H1 (cell line): Measurements from ENCODE around the gene CLDN2. TPM values are rescaled to one million over a fixed set of nuclear protein-coding genes. Genes with fewer than 3 reads are reported as not detected.

Experiments
- CTCF ChIA-PET: fragments of 300-600 bp; sonication (Branson Sonifier 250); formaldehyde crosslinking; loops from one replicate; lab custom pipeline; 2021; ENCODE audit not compliant: partially characterized antibody; lab: Charles Lee
- POLR2A ChIA-PET: fragments of 300-600 bp; sonication (Branson Sonifier 250); formaldehyde crosslinking; loops from one replicate; lab custom pipeline; 2021; ENCODE audit warnings: inconsistent platforms; ENCODE audit not compliant: partially characterized antibody; lab: Charles Lee
- DNase-seq, 2 experiments: peaks; one replicate each; pipeline versions ENCODE4 v3.0.0 to v3.0.0-alpha.2; 2010 to 2022; ENCODE audit warnings: low spot score in 2 of 2, low read depth in 1 of 2, mixed read lengths in 1 of 2
- FAIRE-seq: peaks from 2 replicates; lab custom pipeline; 2011; peaks lifted over from hg19 to GRCh38; lab: Jason Lieb, UNC
- H2AFZ ChIP-seq: 2 replicates; pipeline ENCODE4 v1.8.1; 2012; ENCODE audit warnings: low read length, inconsistent platforms
- H2AK5ac ChIP-seq: 2 replicates; pipeline ENCODE4 v1.6.1; 2013; ENCODE audit warnings: low read depth, low read length
- H2BK120ac ChIP-seq: replicated peaks from 2 replicates; pipeline ENCODE3; 2013; ENCODE audit warnings: low read depth, low read length, inconsistent platforms
- H2BK12ac ChIP-seq: 2 replicates; pipeline ENCODE4 v1.6.1; 2013; ENCODE audit warnings: low read depth, low read length
- H2BK15ac ChIP-seq: 2 replicates; pipeline ENCODE4 v1.6.1; 2013; ENCODE audit warnings: low read length
- H2BK20ac ChIP-seq: 2 replicates; pipeline ENCODE4 v1.6.1; 2013; ENCODE audit warnings: low read length
- H2BK5ac ChIP-seq: 2 replicates; pipeline ENCODE4 v1.6.1; 2013; ENCODE audit warnings: low read depth, low read length
- H3K14ac ChIP-seq: 2 replicates; pipeline ENCODE4 v1.6.1; 2013; ENCODE audit warnings: inconsistent platforms; ENCODE audit not compliant: insufficient read length
- H3K18ac ChIP-seq: 2 replicates; pipeline ENCODE4 v1.6.1; 2013; ENCODE audit warnings: low read length; ENCODE audit errors: extremely low read depth
- H3K23ac ChIP-seq: 2 replicates; pipeline ENCODE4 v1.6.1; 2013; ENCODE audit warnings: inconsistent platforms; ENCODE audit not compliant: insufficient read length
- H3K23me2 ChIP-seq: 2 replicates; pipeline ENCODE4 v1.6.1; 2013; ENCODE audit warnings: low read depth, low read length
- H3K27ac ChIP-seq: 2 replicates; pipeline ENCODE4 v1.6.1; 2011; ENCODE audit warnings: low read depth, low read length, inconsistent platforms
- H3K27me3 ChIP-seq, 4 experiments: replicated peaks in 1 of 4; 1 replicate in 1 of 4; 2 replicates in 3 of 4; pipeline versions ENCODE4 v1.6.1 to v1.8.1; 2011 to 2013; ENCODE audit warnings: low read length in 3 of 4, mild to moderate bottlenecking in 3 of 4, inconsistent platforms in 2 of 4, mixed read lengths in 2 of 4, moderate library complexity in 1 of 4; ENCODE audit not compliant: control insufficient read depth in 3 of 4, insufficient read depth in 3 of 4; ENCODE audit errors: extremely low read depth in 1 of 4
- H3K36me3 ChIP-seq, 4 experiments: 2 replicates each; pipeline versions ENCODE4 v1.6.1 to v1.8.1; 2011 to 2013; ENCODE audit warnings: mild to moderate bottlenecking in 4 of 4, low read length in 3 of 4, moderate library complexity in 2 of 4, control low read depth in 1 of 4, inconsistent platforms in 1 of 4; ENCODE audit not compliant: insufficient read depth in 4 of 4, control insufficient read depth in 2 of 4
- H3K4ac ChIP-seq: replicated peaks from 2 replicates; pipeline ENCODE3; 2013; ENCODE audit warnings: low read length, low read depth, mixed read lengths, inconsistent platforms; ENCODE audit not compliant: insufficient read length
- H3K4me1 ChIP-seq, 4 experiments: replicated peaks in 1 of 4; 1 replicate in 1 of 4; 2 replicates in 3 of 4; pipeline versions ENCODE4 v1.6.1 to v1.8.1; 2011 to 2013; ENCODE audit warnings: low read length in 3 of 4, inconsistent platforms in 2 of 4, mixed read lengths in 1 of 4; ENCODE audit not compliant: insufficient read depth in 4 of 4, control insufficient read depth in 3 of 4
- H3K4me2 ChIP-seq, 2 experiments: 2 replicates each; pipeline versions ENCODE4 v1.6.1 to v1.8.1; 2011 to 2013; ENCODE audit warnings: low read depth in 2 of 2, low read length in 2 of 2, control low read depth in 1 of 2, inconsistent platforms in 1 of 2, mild to moderate bottlenecking in 1 of 2; ENCODE audit not compliant: insufficient read depth in 1 of 2
- H3K4me3 ChIP-seq, 4 experiments: fragments of 200-600, 300-600 bp in 1 of 4; sonication (generic), shearing (Covaris generic), sonication (Bioruptor Twin) in 1 of 4; 2 replicates each; pipeline versions ENCODE4 v1.5.1 to v1.8.1; 2011 to 2016; ENCODE audit warnings: low read length in 4 of 4, low read depth in 3 of 4, control low read depth in 2 of 4, inconsistent platforms in 2 of 4, mild to moderate bottlenecking in 2 of 4, mixed read lengths in 1 of 4, moderate library complexity in 1 of 4; ENCODE audit not compliant: insufficient read depth in 2 of 4; ENCODE audit errors: extremely low read depth in 1 of 4
- H3K56ac ChIP-seq: replicated peaks from 2 replicates; pipeline ENCODE3; 2013; ENCODE audit warnings: low read depth, mild to moderate bottlenecking, mixed read lengths, low read length, inconsistent platforms; ENCODE audit not compliant: insufficient read length
- H3K79me1 ChIP-seq: 2 replicates; pipeline ENCODE4 v1.6.1; 2013; ENCODE audit warnings: low read depth, low read length, control low read depth
- H3K79me2 ChIP-seq, 2 experiments: 2 replicates each; pipeline versions ENCODE4 v1.6.1 to v1.8.1; 2012 to 2013; ENCODE audit warnings: low read length in 2 of 2, mild to moderate bottlenecking in 2 of 2, inconsistent platforms in 1 of 2; ENCODE audit not compliant: insufficient read depth in 2 of 2, control insufficient read depth in 1 of 2
- H3K9ac ChIP-seq, 4 experiments: replicated peaks in 1 of 4; 1 replicate in 1 of 4; 2 replicates in 3 of 4; pipeline versions ENCODE4 v1.6.1 to v1.8.1; 2011 to 2013; ENCODE audit warnings: low read depth in 3 of 4, low read length in 3 of 4, control low read depth in 2 of 4, mild to moderate bottlenecking in 2 of 4, moderate library complexity in 2 of 4, inconsistent platforms in 1 of 4; ENCODE audit errors: extremely low read depth in 1 of 4
- H3K9me3 ChIP-seq, 2 experiments: 2 replicates each; pipeline versions ENCODE4 v1.6.1 to v1.8.1; 2012 to 2013; ENCODE audit warnings: mild to moderate bottlenecking in 2 of 2, moderate library complexity in 2 of 2, control low read depth in 1 of 2, inconsistent platforms in 1 of 2, low read depth in 1 of 2, low read length in 1 of 2, mixed read lengths in 1 of 2; ENCODE audit not compliant: insufficient read depth in 2 of 2
- H4K20me1 ChIP-seq, 2 experiments: replicated peaks in 1 of 2; 2 replicates each; pipeline versions ENCODE3 to v1.8.1; 2011 to 2013; ENCODE audit warnings: inconsistent platforms in 2 of 2, low read length in 2 of 2, mild to moderate bottlenecking in 1 of 2; ENCODE audit not compliant: insufficient read depth in 2 of 2, control insufficient read depth in 1 of 2
- H4K5ac ChIP-seq: 2 replicates; pipeline ENCODE4 v1.6.1; 2013; ENCODE audit warnings: low read length, low read depth, mixed read lengths, inconsistent platforms; ENCODE audit not compliant: insufficient read length
- H4K8ac ChIP-seq: 2 replicates; pipeline ENCODE4 v1.8.0; 2013; ENCODE audit warnings: mild to moderate bottlenecking, moderate library complexity, low read length, inconsistent platforms; ENCODE audit not compliant: insufficient read depth; ENCODE audit errors: extremely low read depth
- H4K91ac ChIP-seq: replicated peaks from 2 replicates; pipeline ENCODE3; 2013; ENCODE audit warnings: low read length, mixed read lengths, inconsistent platforms; ENCODE audit not compliant: insufficient read length
- CBX5 ChIP-seq: fragments of 300-800, 300-1000 bp; sonication (generic); IDR thresholded peaks from 2 replicates; pipeline ENCODE4 v1.7.1; 2016; ENCODE audit warnings: antibody characterized with exemption, low read length, low read depth
- CTBP2 ChIP-seq: IDR thresholded peaks from 2 replicates; pipeline ENCODE4 v1.7.0; 2011; ENCODE audit warnings: borderline replicate concordance, mild to moderate bottlenecking, moderate library complexity, mixed read lengths, low read length; ENCODE audit not compliant: insufficient read depth, insufficient read length
- E2F6 ChIP-seq: IDR thresholded peaks from 2 replicates; pipeline ENCODE4 v1.6.1; 2012; ENCODE audit warnings: inconsistent platforms
- EGR1 ChIP-seq: IDR thresholded peaks from 2 replicates; pipeline ENCODE4 v1.6.1; 2011; ENCODE audit warnings: low read depth, low read length, borderline replicate concordance
- JUN ChIP-seq: IDR thresholded peaks from 2 replicates; pipeline ENCODE4 v1.6.1; 2011; ENCODE audit warnings: low read depth, mild to moderate bottlenecking, improper control_type of control experiment, low read length
- KDM1A ChIP-seq: fragments of 200-600, 300-600 bp; sonication (generic); IDR thresholded peaks from 2 replicates; pipeline ENCODE4 v1.7.1; 2016; ENCODE audit warnings: mild to moderate bottlenecking, low read length, borderline replicate concordance
- KDM4A ChIP-seq: IDR thresholded peaks from one replicate; pipeline ENCODE4 v1.7.1; 2012; ENCODE audit warnings: low read depth, mild to moderate bottlenecking, moderate library complexity, low read length, inconsistent platforms; ENCODE audit not compliant: severe bottlenecking
- NRF1 ChIP-seq: IDR thresholded peaks from 2 replicates; pipeline ENCODE4 v1.6.1; 2011; ENCODE audit warnings: mild to moderate bottlenecking, low read depth, low read length, improper control_type of control experiment
- POU5F1 ChIP-seq: IDR thresholded peaks from 2 replicates; pipeline ENCODE4 v1.6.1; 2011; ENCODE audit warnings: low read depth, mild to moderate bottlenecking, low read length, moderate library complexity
- RNF2 ChIP-seq: fragments of 200-900, 300-1000 bp; sonication (generic); IDR thresholded peaks from 2 replicates; pipeline ENCODE4 v1.7.1; 2016; ENCODE audit warnings: borderline replicate concordance, low read depth, mild to moderate bottlenecking, antibody characterized with exemption, low read length; ENCODE audit not compliant: poor library complexity, severe bottlenecking; ENCODE audit errors: missing control alignments
- SP2 ChIP-seq: IDR thresholded peaks from 2 replicates; pipeline ENCODE4 v1.6.1; 2012; ENCODE audit warnings: mild to moderate bottlenecking, low read length, inconsistent platforms
- SUZ12 ChIP-seq: fragments of 200-600 bp; sonication (generic); IDR thresholded peaks from 2 replicates; pipeline ENCODE4 v1.6.1; 2012; ENCODE audit warnings: mild to moderate bottlenecking, inconsistent platforms, low read length, moderate library complexity, mixed read lengths
- TAF1 ChIP-seq: IDR thresholded peaks from 2 replicates; pipeline ENCODE4 v1.6.1; 2011; ENCODE audit warnings: mild to moderate bottlenecking, low read depth, low read length
- WGBS, 2 experiments: shearing (Covaris generic) in 1 of 2; methylation state at CpG; one replicate each; pipeline versions ENCODE4 v1.1.6 to v1.1.7; 2013 to 2015; ENCODE audit warnings: low lambda C conversion rate in 2 of 2, mixed read lengths in 2 of 2, inconsistent platforms in 1 of 2, low coverage in 1 of 2, missing lambda C conversion rate in 1 of 2; ENCODE audit not compliant: insufficient replicate concordance in 2 of 2, insufficient coverage in 1 of 2, insufficient read length in 1 of 2; ENCODE audit errors: extremely low coverage in 1 of 2, missing lambda C conversion rate in 1 of 2; 5-methylcytosine and 5-hydroxymethylcytosine counted together
- polyA plus RNA-seq, 7 experiments: library from polyadenylated mRNA; depleted of rRNA in 3 of 7; stranded (reverse) in 5 of 7; unstranded in 2 of 7; fragments of >200 nt in 5 of 7; fragments of 200-250 nt in 2 of 7; gene quantifications; 1 replicate in 5 of 7; 2 replicates in 1 of 7; 4 replicates in 1 of 7; pipeline versions ENCODE4 v1.2.1 to v1.2.3, GENCODE V29; 2011 to 2013; ENCODE audit warnings: missing spikeins in 2 of 7, mixed read lengths in 2 of 7
- total RNA-seq: library from RNA; stranded (reverse); fragmentation: NEBNext Ultra II Directional; extraction: Animal tissue kit (Norgen Biotek cat#: 25700); gene quantifications from 2 replicates; pipeline ENCODE4 v1.2.1, GENCODE V29; 2021

CLDN2 gene
- total and polyA plus RNA-seq, 2 of the 8 experiments (the other 6 are each of a cell fraction or from before 2014, with no cell fraction given) = 0.02 TPM; not detected in 1

GRCh38 chrX:106935175-106935574, 15.0 kb downstream of the CLDN2 start:
- CTCF ChIA-PET = no interaction called here
- H2AFZ ChIP-seq = no peak overlapping the region
- no peaks in the 10 kb centered on the region for H3K23me2 ChIP-seq
- H3K79me1 ChIP-seq = no peaks in the 10 kb centered on the region
- H3K27me3 ChIP-seq = no peaks in the 10 kb centered on the region
- no peak overlapping the region for H4K8ac ChIP-seq
- no peaks in the 10 kb centered on the region for H4K20me1 ChIP-seq
- H3K4ac ChIP-seq = no peak overlapping the region
- no peak overlapping the region for H4K5ac ChIP-seq
- H2BK15ac ChIP-seq = no peak overlapping the region
- no peak overlapping the region for H2BK5ac ChIP-seq
- H3K9me3 ChIP-seq = no peaks in the 10 kb centered on the region
- no peak overlapping the region for H3K27ac ChIP-seq
- H3K23ac ChIP-seq = no peak overlapping the region
- DNase-seq (no peak), FAIRE-seq (no peak)
- H3K18ac ChIP-seq = no peak overlapping the region
- no peak overlapping the region for H4K91ac ChIP-seq
- H3K4me3 ChIP-seq = no peak overlapping the region
- no peaks in the 10 kb centered on the region for H3K4me1 ChIP-seq
- no peaks in the 10 kb centered on the region for H3K79me2 ChIP-seq
- WGBS, 2 experiments = 93% methylated on average over 4 of the region's 4 CpGs; no CpG with 5 or more reads in 1 of the 2 experiments
- no peak overlapping the region for H2BK20ac ChIP-seq
- POLR2A ChIA-PET = interaction anchor here (0.6 kb wide), 1 partner anchor 12 kb away, joined by 3 read pairs; no protein-coding TSS in a partner anchor
- H2BK12ac ChIP-seq = no peak overlapping the region
- no peak overlapping the region for H3K14ac ChIP-seq
- no peak overlapping the region for H2BK120ac ChIP-seq
- no peak overlapping the region for H3K56ac ChIP-seq
- H2AK5ac ChIP-seq = no peak overlapping the region
- no peak overlapping the region for H3K9ac ChIP-seq
- TF ChIP-seq CBX5 = no peak
- no peak for TF ChIP-seq CTBP2
- no peak for TF ChIP-seq E2F6
- no peak for TF ChIP-seq RNF2
- TF ChIP-seq SUZ12 = no peak
- TF ChIP-seq TAF1 = no peak
- TF ChIP-seq KDM1A = no peak
- TF ChIP-seq KDM4A = no peak
- TF ChIP-seq POU5F1 = no peak
- TF ChIP-seq JUN = no peak
- no peak for TF ChIP-seq EGR1
- no peak for TF ChIP-seq NRF1
- no peak for TF ChIP-seq SP2
- H3K36me3 ChIP-seq = no peaks in the 10 kb centered on the region
- no peak overlapping the region for H3K4me2 ChIP-seq
